HG03280 (cell line): ENCODE measurements around the gene MISP.

Experiments used
- ATAC-seq: cut with Tn5 transposase; IDR thresholded peaks from one replicate; pipeline ENCODE4 v1.9.1; 2021; ENCODE audit warnings: mild to moderate bottlenecking, moderate library complexity; ENCODE audit not compliant: unreplicated experiment

MISP gene

DNA sequence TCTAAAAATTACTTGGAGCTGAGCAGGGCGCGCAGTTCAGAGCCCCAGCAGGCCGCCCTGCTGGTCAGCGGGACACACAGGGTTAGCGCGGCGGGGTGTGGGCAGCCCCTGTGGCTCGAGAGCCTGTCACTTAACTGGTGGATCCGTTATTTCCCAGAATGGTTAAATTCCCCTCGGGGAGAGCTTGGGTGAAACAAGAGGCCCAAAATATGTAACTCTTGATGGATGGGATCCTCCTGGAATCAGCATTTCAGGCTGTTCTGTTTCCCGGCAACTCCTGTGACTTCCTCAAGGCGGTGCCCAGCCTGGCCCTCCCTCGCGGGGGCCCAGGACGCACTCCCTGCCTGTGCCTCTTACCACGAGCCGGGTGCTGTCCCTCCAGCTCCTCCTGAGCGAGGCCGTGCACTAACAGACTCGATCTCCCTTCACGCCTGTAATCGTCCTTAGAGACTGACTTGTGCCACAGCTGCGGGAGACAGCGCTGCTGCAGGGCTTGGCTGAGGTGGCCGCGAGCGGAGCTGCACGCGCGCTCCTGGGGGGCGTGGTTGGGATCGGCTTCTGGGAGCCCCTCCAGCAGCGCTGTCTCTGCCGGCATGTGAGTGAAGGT, 56.0 kb downstream of the MISP start:
- ATAC-seq: no peak

- no peak for ATAC-seq
These were observed 56.9 kb downstream of the MISP start for GRCh38 chr19:807627-808422.

- no peak for ATAC-seq
These were observed 57.5 kb downstream of the MISP start for GRCh38 chr19:808423-808775.

DNA sequence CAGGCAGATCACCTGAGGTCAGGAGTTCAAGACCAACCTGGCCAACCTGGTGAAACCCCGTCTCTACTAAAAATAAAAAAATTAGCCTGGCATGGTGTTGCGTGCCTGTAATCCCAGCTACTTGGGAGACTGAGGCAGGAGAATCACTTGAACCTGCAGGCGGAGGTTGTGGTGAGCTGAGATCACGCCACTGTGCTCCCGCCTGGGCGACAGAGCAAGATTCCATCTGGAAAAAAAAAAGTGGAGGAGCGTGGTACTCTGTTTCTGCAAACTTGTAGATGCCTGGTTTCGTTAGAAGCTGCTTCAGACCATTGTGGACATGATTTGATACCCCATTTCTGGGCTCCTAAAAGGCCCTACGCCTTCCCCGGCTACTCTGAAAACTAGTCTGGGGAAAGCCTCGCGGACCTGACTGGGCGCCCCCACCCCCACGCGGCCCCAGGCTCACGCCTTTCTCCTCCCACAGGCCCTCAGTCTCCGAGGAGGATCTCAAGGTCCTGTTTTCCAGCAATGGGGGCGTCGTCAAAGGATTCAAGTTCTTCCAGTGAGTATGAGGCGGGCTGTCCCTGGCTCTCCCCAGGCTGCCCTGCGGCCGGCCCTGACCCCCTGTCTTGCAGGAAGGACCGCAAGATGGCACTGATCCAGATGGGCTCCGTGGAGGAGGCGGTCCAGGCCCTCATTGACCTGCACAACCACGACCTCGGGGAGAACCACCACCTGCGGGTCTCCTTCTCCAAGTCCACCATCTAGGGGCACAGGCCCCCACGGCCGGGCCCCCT, 59.4 kb downstream of the MISP start:
- no peak for ATAC-seq

DNA sequence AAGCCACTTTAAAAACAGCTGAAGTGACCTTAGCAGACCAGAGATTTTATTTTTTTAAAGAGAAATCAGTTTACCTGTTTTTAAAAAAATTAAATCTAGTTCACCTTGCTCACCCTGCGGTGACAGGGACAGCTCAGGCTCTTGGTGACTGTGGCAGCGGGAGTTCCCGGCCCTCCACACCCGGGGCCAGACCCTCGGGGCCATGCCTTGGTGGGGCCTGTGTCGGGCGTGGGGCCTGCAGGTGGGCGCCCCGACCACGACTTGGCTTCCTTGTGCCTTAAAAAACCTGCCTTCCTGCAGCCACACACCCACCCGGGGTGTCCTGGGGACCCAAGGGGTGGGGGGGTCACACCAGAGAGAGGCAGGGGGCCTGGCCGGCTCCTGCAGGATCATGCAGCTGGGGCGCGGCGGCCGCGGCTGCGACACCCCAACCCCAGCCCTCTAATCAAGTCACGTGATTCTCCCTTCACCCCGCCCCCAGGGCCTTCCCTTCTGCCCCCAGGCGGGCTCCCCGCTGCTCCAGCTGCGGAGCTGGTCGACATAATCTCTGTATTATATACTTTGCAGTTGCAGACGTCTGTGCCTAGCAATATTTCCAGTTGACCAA, 60.1 kb downstream of the MISP start:
- no peak for ATAC-seq

DNA sequence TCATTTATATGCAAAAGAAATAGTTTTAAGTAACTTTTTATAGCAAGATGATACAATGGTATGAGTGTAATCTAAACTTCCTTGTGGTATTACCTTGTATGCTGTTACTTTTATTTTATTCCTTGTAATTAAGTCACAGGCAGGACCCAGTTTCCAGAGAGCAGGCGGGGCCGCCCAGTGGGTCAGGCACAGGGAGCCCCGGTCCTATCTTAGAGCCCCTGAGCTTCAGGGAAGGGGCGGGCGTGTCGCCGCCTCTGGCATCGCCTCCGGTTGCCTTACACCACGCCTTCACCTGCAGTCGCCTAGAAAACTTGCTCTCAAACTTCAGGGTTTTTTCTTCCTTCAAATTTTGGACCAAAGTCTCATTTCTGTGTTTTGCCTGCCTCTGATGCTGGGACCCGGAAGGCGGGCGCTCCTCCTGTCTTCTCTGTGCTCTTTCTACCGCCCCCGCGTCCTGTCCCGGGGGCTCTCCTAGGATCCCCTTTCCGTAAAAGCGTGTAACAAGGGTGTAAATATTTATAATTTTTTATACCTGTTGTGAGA, 60.7 kb downstream of the MISP start:
- no peak for ATAC-seq

- ATAC-seq: no peak
These were observed 61.3 kb downstream of the MISP start for GRCh38 chr19:812049-812746.

DNA sequence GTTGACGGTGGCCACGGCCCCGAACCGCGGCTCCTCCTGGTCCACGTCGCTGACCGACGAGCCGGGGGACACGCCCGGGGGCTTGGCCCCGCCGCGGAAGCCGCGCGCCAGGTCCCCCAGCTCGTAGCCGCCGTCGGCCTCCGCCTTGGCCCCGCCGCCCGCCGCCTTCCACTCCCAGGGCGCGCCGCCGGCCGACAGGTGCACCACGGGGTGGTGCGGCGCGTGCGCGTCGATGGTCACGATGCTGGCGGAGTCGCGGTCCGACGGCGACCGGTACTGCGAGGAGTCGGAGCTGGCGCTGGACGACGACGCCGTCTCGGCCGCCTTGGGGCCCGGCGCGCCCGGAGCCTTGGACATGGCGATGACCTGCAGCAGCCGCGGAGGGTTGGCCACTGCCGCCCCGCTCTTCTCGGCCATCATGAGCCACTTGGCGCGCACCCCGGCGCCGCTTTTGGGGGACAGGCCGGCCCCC, 61.9 kb downstream of the MISP start:
- no peak for ATAC-seq

GRCh38 chr19:813219-814151, 62.6 kb downstream of the MISP start:
- no peak for ATAC-seq
